GM23338 (cell line): ENCODE measurements around the gene ADCY5. TPM values are rescaled to one million over a fixed set of nuclear protein-coding genes. Genes with fewer than 3 reads are reported as not detected.

ENCODE experiments used
- ATAC-seq: fragments of 200-7000 bp; cut with Tn5 transposase; 3 replicates; pipeline ENCODE4 v1.9.1; 2020
- DNase-seq: peaks from one replicate; pipeline ENCODE4 v3.0.0-alpha.2; 2015; ENCODE audit warnings: low spot score
- H2AFZ ChIP-seq: fragments of 200-600 bp; sonication (generic); 2 replicates; pipeline ENCODE4 v1.8.0; 2016; ENCODE audit warnings: antibody characterized with exemption, mild to moderate bottlenecking, moderate library complexity
- H3F3A ChIP-seq: fragments of 200-600 bp; sonication (generic); replicated peaks from 2 replicates; pipeline ENCODE4 v1.8.0; 2017; ENCODE audit warnings: antibody characterized with exemption, mixed run types, low read depth
- H3K27ac ChIP-seq: fragments of 200-600 bp; sonication (generic); 2 replicates; pipeline ENCODE4 v1.6.1; 2016; ENCODE audit warnings: low read depth
- H3K27me3 ChIP-seq: fragments of 200-600 bp; sonication (generic); 2 replicates; pipeline ENCODE4 v1.8.0; 2016; ENCODE audit warnings: mild to moderate bottlenecking, mixed run types, moderate library complexity; ENCODE audit not compliant: insufficient read depth
- H3K36me3 ChIP-seq: fragments of 200-600 bp; sonication (generic); 2 replicates; pipeline ENCODE4 v1.8.0; 2016; ENCODE audit warnings: mild to moderate bottlenecking; ENCODE audit not compliant: insufficient read depth
- H3K4me1 ChIP-seq: fragments of 200-600 bp; sonication (generic); 2 replicates; pipeline ENCODE4 v1.8.0; 2016; ENCODE audit warnings: mild to moderate bottlenecking, moderate library complexity; ENCODE audit not compliant: insufficient read depth
- H3K4me2 ChIP-seq: fragments of 200-600 bp; sonication (generic); 2 replicates; pipeline ENCODE4 v1.7.1; 2017; ENCODE audit warnings: mixed run types
- H3K4me3 ChIP-seq: fragments of 200-600 bp; sonication (generic); 2 replicates; pipeline ENCODE4 v1.6.1; 2016; ENCODE audit warnings: mixed run types
- H3K79me2 ChIP-seq: fragments of 200-600 bp; sonication (generic); replicated peaks from 2 replicates; pipeline ENCODE4 v1.8.0; 2017; ENCODE audit warnings: mild to moderate bottlenecking; ENCODE audit not compliant: insufficient read depth
- H3K9me2 ChIP-seq: fragments of 200-600 bp; sonication (generic); 2 replicates; pipeline ENCODE4 v1.8.0; 2017; ENCODE audit not compliant: insufficient read depth
- H4K20me1 ChIP-seq: fragments of 200-600 bp; sonication (generic); replicated peaks from 2 replicates; pipeline ENCODE4 v1.8.0; 2017; ENCODE audit warnings: mild to moderate bottlenecking; ENCODE audit not compliant: insufficient read depth
- H3K27ac Mint-ChIP-seq: 2 replicates; pipeline ENCODE4 v1.8.0; 2020; ENCODE audit warnings: inconsistent platforms, mild to moderate bottlenecking, moderate library complexity, mixed read lengths
- H3K27me3 Mint-ChIP-seq: 3 replicates; pipeline ENCODE4 v1.8.0; 2022; ENCODE audit warnings: low read depth, mild to moderate bottlenecking, moderate library complexity, mixed read lengths, inconsistent platforms; ENCODE audit not compliant: insufficient read depth, poor library complexity
- H3K36me3 Mint-ChIP-seq: 3 replicates; pipeline ENCODE4 v1.8.0; 2021; ENCODE audit warnings: low read depth, mild to moderate bottlenecking, inconsistent platforms, moderate library complexity, mixed read lengths
- H3K4me1 Mint-ChIP-seq: 3 replicates; pipeline ENCODE4 v1.8.0; 2020; ENCODE audit warnings: mild to moderate bottlenecking, inconsistent platforms, mixed read lengths
- H3K4me3 Mint-ChIP-seq: 3 replicates; pipeline ENCODE4 v1.8.0; 2021; ENCODE audit warnings: moderate library complexity, mild to moderate bottlenecking, inconsistent platforms, mixed read lengths
- H3K9me3 Mint-ChIP-seq: 3 replicates; pipeline ENCODE4 v1.8.0; 2020; ENCODE audit warnings: moderate library complexity, mild to moderate bottlenecking, inconsistent platforms, mixed read lengths
- CREB1 ChIP-seq: fragments of 250-450 bp; sonication (Bioruptor Pico); IDR thresholded peaks from 2 replicates; pipeline ENCODE4 v1.5.0; 2020; ENCODE audit warnings: low read depth, mild to moderate bottlenecking, moderate library complexity
- EZH2 ChIP-seq: fragments of 200-600 bp; sonication (generic); IDR thresholded peaks from one replicate; pipeline ENCODE4 v1.8.0; 2017; ENCODE audit warnings: antibody characterized with exemption, mild to moderate bottlenecking, low read depth; ENCODE audit not compliant: unreplicated experiment
- EZH2phosphoT487 ChIP-seq: fragments of 200-600 bp; sonication (generic); IDR thresholded peaks from one replicate; pipeline ENCODE4 v1.8.1; 2018; ENCODE audit warnings: antibody characterized with exemption; ENCODE audit not compliant: unreplicated experiment
- POLR2AphosphoS5 ChIP-seq: IDR thresholded peaks from 2 replicates; pipeline ENCODE4 v1.6.1; 2016; ENCODE audit warnings: antibody characterized with exemption, low read depth
- STAT1 ChIP-seq: IDR thresholded peaks from one replicate; pipeline ENCODE4 v1.6.1; 2016; ENCODE audit warnings: antibody characterized with exemption; ENCODE audit not compliant: unreplicated experiment
- ZNF114 ChIP-seq: fragments of 250-450 bp; sonication (Bioruptor Pico); IDR thresholded peaks from 2 replicates; pipeline ENCODE4 v1.5.0; 2020; ENCODE audit warnings: mild to moderate bottlenecking, moderate library complexity
- ZNF331 ChIP-seq: fragments of 250-450 bp; sonication (Bioruptor Pico); IDR thresholded peaks from 2 replicates; pipeline ENCODE4 v1.5.0; 2020; ENCODE audit warnings: low read depth, mild to moderate bottlenecking, moderate library complexity
- polyA plus RNA-seq: library from polyadenylated mRNA; unstranded; fragments of >200 nt; fragmentation: Nextera tagmentation; extraction: Ambion mirVana; gene quantifications from 2 replicates; pipeline ENCODE4 v1.2.1, GENCODE V29; 2016
- total RNA-seq: library from RNA; depleted of rRNA; stranded (reverse); fragments of >200 nt; shearing (Covaris generic); gene quantifications from 2 replicates; pipeline ENCODE4 v1.2.3, GENCODE V29; 2014
- TF ChIP-seq, protein P1 (sequence below): IDR thresholded peaks from one replicate; pipeline ENCODE4 v1.6.1; 2018; ENCODE audit warnings: antibody characterized with exemption; ENCODE audit not compliant: unreplicated experiment
- TF ChIP-seq, protein P2 (sequence below): IDR thresholded peaks from 2 replicates; pipeline ENCODE4 v1.6.1; 2016; ENCODE audit warnings: antibody characterized with exemption
- TF ChIP-seq, protein P3 (sequence below), 2 experiments: fragments of 200-600 bp in 1 of 2; sonication (generic) in 1 of 2; conservative IDR thresholded peaks; 2 replicates each; pipeline versions ENCODE4 v1.5.1 to v1.6.1; 2016 to 2017; ENCODE audit warnings: antibody characterized with exemption in 2 of 2, low read depth in 2 of 2, mild to moderate bottlenecking in 2 of 2, moderate library complexity in 1 of 2

Gene ADCY5
- total and polyA plus RNA-seq, 2 experiments from 2014 or later, result 3.5 to 10.2 TPM

DNA sequence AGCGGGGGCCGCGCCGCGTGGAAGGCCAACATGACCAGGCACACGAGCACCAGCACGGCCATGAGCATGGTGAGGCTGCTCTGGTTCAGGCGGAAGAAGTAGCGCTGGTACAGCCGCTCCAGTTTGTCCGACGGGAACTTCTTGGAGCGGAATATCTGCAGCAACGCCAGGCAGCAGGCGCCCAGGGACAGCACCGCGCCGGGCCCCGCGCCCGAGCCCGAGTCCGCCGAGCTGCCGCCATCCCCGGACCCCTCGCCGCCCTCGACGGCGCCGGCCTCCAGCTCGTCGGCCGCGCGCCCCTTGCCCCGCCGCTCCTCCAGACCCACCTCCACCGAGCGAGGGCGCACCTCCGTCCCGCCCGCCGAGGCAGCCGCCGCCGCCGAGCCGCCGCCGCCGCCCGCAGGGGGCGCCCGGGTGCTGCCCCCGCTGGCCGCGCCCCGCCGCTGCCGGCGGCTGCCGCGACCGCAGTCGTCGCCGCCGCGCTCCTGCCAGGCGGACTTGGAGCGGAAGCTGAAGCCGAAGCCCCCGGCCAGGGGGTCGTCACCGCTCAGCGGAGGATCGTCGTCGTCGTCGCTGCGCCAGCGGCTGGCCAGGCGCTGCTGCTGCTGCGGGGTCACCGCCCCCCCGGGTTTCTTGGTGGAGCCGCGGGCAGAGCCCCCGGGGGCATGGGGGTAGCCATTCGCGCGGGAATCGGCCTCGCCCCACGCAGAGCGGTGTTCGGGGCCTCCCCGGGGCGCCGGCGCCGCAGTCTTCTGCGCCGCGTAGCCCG is 957 bp downstream of the ADCY5 start:
- peak overlapping the region; percentile 96 for H3K4me2 ChIP-seq
- H3K36me3 Mint-ChIP-seq, result peaks cover 3% of the 10 kb centered on the region; the same call in 1 of the 3 replicates

DNA sequence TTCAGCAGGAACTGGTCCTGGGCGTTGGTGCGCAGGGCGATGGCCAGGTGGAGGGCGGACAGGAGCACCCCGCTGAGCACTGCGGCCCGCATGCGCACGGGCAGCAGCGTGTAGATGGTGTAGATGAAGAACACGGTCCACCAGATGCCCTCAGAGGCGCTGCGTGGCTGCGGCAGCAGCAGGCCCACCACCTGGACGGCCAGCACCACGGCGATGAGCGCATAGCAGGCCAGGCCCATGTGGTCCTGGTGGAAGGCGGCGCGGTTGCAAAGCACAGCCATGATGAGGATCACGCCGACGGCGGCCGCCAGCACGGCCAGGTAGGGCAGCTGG is 1.5 kb downstream of the ADCY5 start:
- Mint-ChIP-seq H3K9me3 (no peaks in the 10 kb centered on the region; the same call in 1 of the 3 replicates), H3K27ac (no peak overlapping the region), H3K4me1 (peaks cover 28% of the 10 kb centered on the region), H3K36me3 (peaks cover 3% of the 10 kb centered on the region; the same call in 1 of the 3 replicates), H3K27me3 (peaks cover 37% of the 10 kb centered on the region), H3K4me3 (no peak overlapping the region)
- Histone ChIP-seq H3K36me3 (no peaks in the 10 kb centered on the region), H3K79me2 (no peaks in the 10 kb centered on the region), H3K9me2 (no peaks in the 10 kb centered on the region), H3K4me1 (peaks cover 14% of the 10 kb centered on the region; the same call in 1 of the 2 replicates), H3K4me2 (peak overlapping the region; percentile 55; the same call in 1 of the 2 replicates), H3K27ac (no peak overlapping the region), H4K20me1 (0 out of 2 replicates have a peak, but pooled peaks cover 10% of the 10 kb centered on the region), H3F3A (no peaks in the 10 kb centered on the region; the same call in 1 of the 2 replicates), H3K27me3 (peaks cover 46% of the 10 kb centered on the region), H2AFZ (peak overlapping the region; percentile 86; the same call in 1 of the 2 replicates), H3K4me3 (peak overlapping the region; percentile 43; the same call in 1 of the 2 replicates)
- ATAC-seq (no peak), DNase-seq (no peak)
- no peak for TF ChIP-seq EZH2phosphoT487
- TF ChIP-seq ZNF331 (CRISPR knock-in tag), result no peak
- TF ChIP-seq, protein P1, sequence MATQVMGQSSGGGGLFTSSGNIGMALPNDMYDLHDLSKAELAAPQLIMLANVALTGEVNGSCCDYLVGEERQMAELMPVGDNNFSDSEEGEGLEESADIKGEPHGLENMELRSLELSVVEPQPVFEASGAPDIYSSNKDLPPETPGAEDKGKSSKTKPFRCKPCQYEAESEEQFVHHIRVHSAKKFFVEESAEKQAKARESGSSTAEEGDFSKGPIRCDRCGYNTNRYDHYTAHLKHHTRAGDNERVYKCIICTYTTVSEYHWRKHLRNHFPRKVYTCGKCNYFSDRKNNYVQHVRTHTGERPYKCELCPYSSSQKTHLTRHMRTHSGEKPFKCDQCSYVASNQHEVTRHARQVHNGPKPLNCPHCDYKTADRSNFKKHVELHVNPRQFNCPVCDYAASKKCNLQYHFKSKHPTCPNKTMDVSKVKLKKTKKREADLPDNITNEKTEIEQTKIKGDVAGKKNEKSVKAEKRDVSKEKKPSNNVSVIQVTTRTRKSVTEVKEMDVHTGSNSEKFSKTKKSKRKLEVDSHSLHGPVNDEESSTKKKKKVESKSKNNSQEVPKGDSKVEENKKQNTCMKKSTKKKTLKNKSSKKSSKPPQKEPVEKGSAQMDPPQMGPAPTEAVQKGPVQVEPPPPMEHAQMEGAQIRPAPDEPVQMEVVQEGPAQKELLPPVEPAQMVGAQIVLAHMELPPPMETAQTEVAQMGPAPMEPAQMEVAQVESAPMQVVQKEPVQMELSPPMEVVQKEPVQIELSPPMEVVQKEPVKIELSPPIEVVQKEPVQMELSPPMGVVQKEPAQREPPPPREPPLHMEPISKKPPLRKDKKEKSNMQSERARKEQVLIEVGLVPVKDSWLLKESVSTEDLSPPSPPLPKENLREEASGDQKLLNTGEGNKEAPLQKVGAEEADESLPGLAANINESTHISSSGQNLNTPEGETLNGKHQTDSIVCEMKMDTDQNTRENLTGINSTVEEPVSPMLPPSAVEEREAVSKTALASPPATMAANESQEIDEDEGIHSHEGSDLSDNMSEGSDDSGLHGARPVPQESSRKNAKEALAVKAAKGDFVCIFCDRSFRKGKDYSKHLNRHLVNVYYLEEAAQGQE, result no peak
- TF ChIP-seq POLR2AphosphoS5, result no peak
- TF ChIP-seq STAT1, result no peak
- no peak for TF ChIP-seq CREB1 (CRISPR knock-in tag)
- no peak for TF ChIP-seq EZH2

More for the DNA sequence above, 957 bp downstream of the ADCY5 start:
- H3K27ac ChIP-seq, result no peak overlapping the region
- TF ChIP-seq ZNF331 (CRISPR knock-in tag), result no peak
- no peak for TF ChIP-seq POLR2AphosphoS5
- TF ChIP-seq, protein P2, sequence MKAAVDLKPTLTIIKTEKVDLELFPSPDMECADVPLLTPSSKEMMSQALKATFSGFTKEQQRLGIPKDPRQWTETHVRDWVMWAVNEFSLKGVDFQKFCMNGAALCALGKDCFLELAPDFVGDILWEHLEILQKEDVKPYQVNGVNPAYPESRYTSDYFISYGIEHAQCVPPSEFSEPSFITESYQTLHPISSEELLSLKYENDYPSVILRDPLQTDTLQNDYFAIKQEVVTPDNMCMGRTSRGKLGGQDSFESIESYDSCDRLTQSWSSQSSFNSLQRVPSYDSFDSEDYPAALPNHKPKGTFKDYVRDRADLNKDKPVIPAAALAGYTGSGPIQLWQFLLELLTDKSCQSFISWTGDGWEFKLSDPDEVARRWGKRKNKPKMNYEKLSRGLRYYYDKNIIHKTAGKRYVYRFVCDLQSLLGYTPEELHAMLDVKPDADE, result no peak
- no peak for TF ChIP-seq ZNF114 (CRISPR knock-in tag)
- TF ChIP-seq, protein P3, sequence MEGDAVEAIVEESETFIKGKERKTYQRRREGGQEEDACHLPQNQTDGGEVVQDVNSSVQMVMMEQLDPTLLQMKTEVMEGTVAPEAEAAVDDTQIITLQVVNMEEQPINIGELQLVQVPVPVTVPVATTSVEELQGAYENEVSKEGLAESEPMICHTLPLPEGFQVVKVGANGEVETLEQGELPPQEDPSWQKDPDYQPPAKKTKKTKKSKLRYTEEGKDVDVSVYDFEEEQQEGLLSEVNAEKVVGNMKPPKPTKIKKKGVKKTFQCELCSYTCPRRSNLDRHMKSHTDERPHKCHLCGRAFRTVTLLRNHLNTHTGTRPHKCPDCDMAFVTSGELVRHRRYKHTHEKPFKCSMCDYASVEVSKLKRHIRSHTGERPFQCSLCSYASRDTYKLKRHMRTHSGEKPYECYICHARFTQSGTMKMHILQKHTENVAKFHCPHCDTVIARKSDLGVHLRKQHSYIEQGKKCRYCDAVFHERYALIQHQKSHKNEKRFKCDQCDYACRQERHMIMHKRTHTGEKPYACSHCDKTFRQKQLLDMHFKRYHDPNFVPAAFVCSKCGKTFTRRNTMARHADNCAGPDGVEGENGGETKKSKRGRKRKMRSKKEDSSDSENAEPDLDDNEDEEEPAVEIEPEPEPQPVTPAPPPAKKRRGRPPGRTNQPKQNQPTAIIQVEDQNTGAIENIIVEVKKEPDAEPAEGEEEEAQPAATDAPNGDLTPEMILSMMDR (conservative IDR thresholded peaks at IDR 0.05; ENCODE audit: low read depth in 2 of 2), result peak in 1 of 2 experiments; percentile 62; a peak in 2 of 4 replicates
- ATAC-seq, result peak; percentile 41
- H3K9me3 Mint-ChIP-seq, result no peaks in the 10 kb centered on the region; the same call in 1 of the 3 replicates
- 0 out of 2 replicates have a peak, but pooled peaks cover 10% of the 10 kb centered on the region for H4K20me1 ChIP-seq
- H3K4me3 Mint-ChIP-seq, result no peak overlapping the region
- H3K9me2 ChIP-seq, result no peaks in the 10 kb centered on the region
- no peaks in the 10 kb centered on the region; the same call in 1 of the 2 replicates for H3F3A ChIP-seq
- H3K27ac Mint-ChIP-seq, result no peak overlapping the region
- peaks cover 37% of the 10 kb centered on the region for H3K27me3 Mint-ChIP-seq
- H3K27me3 ChIP-seq, result peaks cover 46% of the 10 kb centered on the region
- H3K4me1 ChIP-seq, result peaks cover 14% of the 10 kb centered on the region; the same call in 1 of the 2 replicates
- no peaks in the 10 kb centered on the region for H3K36me3 ChIP-seq
- H3K4me1 Mint-ChIP-seq, result peaks cover 28% of the 10 kb centered on the region
- peak overlapping the region; percentile 75 for H3K4me3 ChIP-seq
- DNase-seq, result peak; percentile 81
- no peaks in the 10 kb centered on the region for H3K79me2 ChIP-seq
- H2AFZ ChIP-seq, result peak overlapping the region; percentile 86
